ENCODE measurements around the gene UST.

DNA sequence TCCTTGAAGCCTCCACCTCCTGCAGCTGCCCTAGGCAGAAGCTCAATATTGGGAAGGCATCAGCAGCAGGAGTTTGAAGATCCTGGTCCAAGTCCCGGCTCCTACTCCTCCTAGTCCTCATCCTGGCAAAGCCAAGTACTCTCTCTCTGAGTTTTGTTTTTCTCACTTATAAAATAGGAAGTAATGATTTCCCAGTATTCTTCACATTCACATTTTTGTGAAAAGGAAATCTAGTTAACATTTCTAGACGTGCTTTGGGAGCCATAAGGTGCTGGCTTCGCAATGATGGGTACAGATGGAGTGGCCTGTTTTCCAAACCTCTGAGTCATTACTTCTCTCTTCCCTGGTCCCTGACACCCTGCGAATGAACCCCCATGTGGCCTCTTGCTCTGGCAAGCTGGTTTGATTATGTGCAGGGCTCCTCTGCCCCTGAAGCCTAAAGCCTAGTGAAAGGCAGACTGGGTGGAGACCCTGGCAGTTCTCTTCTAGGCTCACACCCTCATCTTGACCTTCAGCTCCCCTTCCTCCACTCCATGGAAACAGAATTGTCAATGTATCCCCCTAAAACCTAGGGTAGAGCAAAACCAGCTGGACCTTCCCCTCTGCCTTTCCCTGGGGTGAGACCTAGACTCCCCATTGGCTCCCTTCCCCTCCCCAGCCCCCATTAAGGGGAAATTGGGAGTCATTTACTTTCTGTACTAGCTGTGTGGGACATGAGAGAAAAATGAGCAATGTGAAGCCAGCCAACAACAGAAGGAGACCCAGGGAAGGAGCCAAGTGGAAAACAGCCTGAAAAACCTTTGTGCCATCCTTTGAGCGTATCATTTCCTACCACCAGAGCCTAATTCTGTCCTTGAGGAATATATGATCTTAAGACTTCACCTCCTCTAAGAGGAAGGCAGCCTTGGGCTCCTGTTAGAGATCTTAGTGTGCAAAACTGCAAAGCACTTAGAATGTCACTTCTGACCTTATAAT lies 158.4 kb downstream of the UST start:
- TF ChIP-seq, protein P1, sequence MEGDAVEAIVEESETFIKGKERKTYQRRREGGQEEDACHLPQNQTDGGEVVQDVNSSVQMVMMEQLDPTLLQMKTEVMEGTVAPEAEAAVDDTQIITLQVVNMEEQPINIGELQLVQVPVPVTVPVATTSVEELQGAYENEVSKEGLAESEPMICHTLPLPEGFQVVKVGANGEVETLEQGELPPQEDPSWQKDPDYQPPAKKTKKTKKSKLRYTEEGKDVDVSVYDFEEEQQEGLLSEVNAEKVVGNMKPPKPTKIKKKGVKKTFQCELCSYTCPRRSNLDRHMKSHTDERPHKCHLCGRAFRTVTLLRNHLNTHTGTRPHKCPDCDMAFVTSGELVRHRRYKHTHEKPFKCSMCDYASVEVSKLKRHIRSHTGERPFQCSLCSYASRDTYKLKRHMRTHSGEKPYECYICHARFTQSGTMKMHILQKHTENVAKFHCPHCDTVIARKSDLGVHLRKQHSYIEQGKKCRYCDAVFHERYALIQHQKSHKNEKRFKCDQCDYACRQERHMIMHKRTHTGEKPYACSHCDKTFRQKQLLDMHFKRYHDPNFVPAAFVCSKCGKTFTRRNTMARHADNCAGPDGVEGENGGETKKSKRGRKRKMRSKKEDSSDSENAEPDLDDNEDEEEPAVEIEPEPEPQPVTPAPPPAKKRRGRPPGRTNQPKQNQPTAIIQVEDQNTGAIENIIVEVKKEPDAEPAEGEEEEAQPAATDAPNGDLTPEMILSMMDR (IDR thresholded peaks at IDR 0.05) = no peak
- TF ChIP-seq EP300 (IDR thresholded peaks at IDR 0.05) (no peak), POLR2A (IDR thresholded peaks at IDR 0.05) (no peak)
